HEK293 (cell line): ENCODE results near the gene LCORL.

Source experiments
- CTCF ChIA-PET: fragments of 350-600 bp; formaldehyde crosslinking; extraction: SDS; loops from one replicate; lab custom pipeline; 2021; ENCODE audit warnings: antibody characterized with exemption; lab: Yijun Ruan, JAX
- POLR2A ChIA-PET: fragments of 300-600 bp; formaldehyde crosslinking; extraction: SDS; loops from one replicate; lab custom pipeline; 2020; ENCODE audit warnings: antibody characterized with exemption, inconsistent platforms; lab: Yijun Ruan, JAX
- H3K27ac ChIP-seq: fragments of 200-500 bp; sonication (Bioruptor generic); 2 replicates; pipeline ENCODE4 v1.5.1; 2014; ENCODE audit warnings: low read depth, low read length, control low read depth, inconsistent platforms; ENCODE audit errors: extremely low read depth
- H3K36me3 ChIP-seq, 2 experiments: fragments of 200-500 bp in 1 of 2; sonication (Bioruptor generic) in 1 of 2; 1 replicate in 1 of 2; 2 replicates in 1 of 2; pipeline ENCODE4 v1.5.1; 2014 to 2017; ENCODE audit warnings: inconsistent platforms in 2 of 2, low read length in 2 of 2; ENCODE audit not compliant: control insufficient read depth in 2 of 2, insufficient read depth in 1 of 2
- H3K4me1 ChIP-seq: fragments of 200-500 bp; sonication (Bioruptor generic); 2 replicates; pipeline ENCODE4 v1.5.1; 2014; ENCODE audit warnings: mild to moderate bottlenecking, low read length, inconsistent platforms; ENCODE audit not compliant: control insufficient read depth, insufficient read depth
- H3K4me3 ChIP-seq: 2 replicates; pipeline ENCODE4 v1.5.1; 2011; ENCODE audit warnings: low read depth, mild to moderate bottlenecking, control low read depth, low read length, moderate library complexity
- H3K9me3 ChIP-seq: fragments of 200-500 bp; sonication (Bioruptor generic); 2 replicates; pipeline ENCODE4 v1.5.1; 2014; ENCODE audit warnings: low read depth, low read length, inconsistent platforms; ENCODE audit not compliant: control insufficient read depth, insufficient read depth
- FEZF1 ChIP-seq: fragments of 450-650 bp; formaldehyde crosslinking; IDR thresholded peaks from 2 replicates; pipeline ENCODE4 v1.5.1; 2016; ENCODE audit warnings: missing biosample characterization, missing genetic modification characterization
- GLIS1 ChIP-seq: fragments of 450-650 bp; formaldehyde crosslinking; IDR thresholded peaks from 2 replicates; pipeline ENCODE4 v1.5.1; 2016; ENCODE audit warnings: missing biosample characterization, missing genetic modification characterization
- KLF16 ChIP-seq: fragments of 450-650 bp; formaldehyde crosslinking; IDR thresholded peaks from 2 replicates; pipeline ENCODE4 v1.5.1; 2017; ENCODE audit warnings: missing biosample characterization, missing genetic modification characterization
- KLF8 ChIP-seq: fragments of 450-650 bp; formaldehyde crosslinking; IDR thresholded peaks from 2 replicates; pipeline ENCODE4 v1.5.1; 2016; ENCODE audit warnings: missing biosample characterization, missing genetic modification characterization
- PRDM1 ChIP-seq: fragments of 450-650 bp; formaldehyde crosslinking; IDR thresholded peaks from 2 replicates; pipeline ENCODE4; 2016; ENCODE audit warnings: missing biosample characterization, missing genetic modification characterization
- SP2 ChIP-seq: fragments of 450-650 bp; formaldehyde crosslinking; IDR thresholded peaks from 2 replicates; pipeline ENCODE4 v1.5.1; 2016; ENCODE audit warnings: missing biosample characterization, missing genetic modification characterization
- SP7 ChIP-seq: fragments of 450-650 bp; formaldehyde crosslinking; IDR thresholded peaks from 2 replicates; pipeline ENCODE4 v1.5.1; 2016; ENCODE audit warnings: missing biosample characterization, missing genetic modification characterization
- ZNF121 ChIP-seq: fragments of 450-650 bp; formaldehyde crosslinking; IDR thresholded peaks from 2 replicates; pipeline ENCODE4 v1.5.1; 2016; ENCODE audit warnings: missing biosample characterization, missing genetic modification characterization
- ZNF202 ChIP-seq: fragments of 450-650 bp; formaldehyde crosslinking; IDR thresholded peaks from 2 replicates; pipeline ENCODE4 v1.5.1; 2016; ENCODE audit warnings: missing biosample characterization, missing genetic modification characterization, borderline replicate concordance
- ZNF239 ChIP-seq: fragments of 450-650 bp; formaldehyde crosslinking; IDR thresholded peaks from 2 replicates; pipeline ENCODE4 v1.5.1; 2016; ENCODE audit warnings: missing biosample characterization, missing genetic modification characterization
- ZNF302 ChIP-seq: fragments of 450-650 bp; formaldehyde crosslinking; IDR thresholded peaks from 2 replicates; pipeline ENCODE4 v1.5.1; 2016; ENCODE audit warnings: missing biosample characterization, missing genetic modification characterization, low read depth
- ZNF548 ChIP-seq: fragments of 450-650 bp; formaldehyde crosslinking; IDR thresholded peaks from 2 replicates; pipeline ENCODE4 v1.5.1; 2016; ENCODE audit warnings: missing biosample characterization, missing genetic modification characterization
- ZNF571 ChIP-seq: fragments of 450-650 bp; formaldehyde crosslinking; IDR thresholded peaks from 2 replicates; pipeline ENCODE4 v1.5.0; 2017; ENCODE audit warnings: missing biosample characterization, missing genetic modification characterization
- ZXDB ChIP-seq: fragments of 450-650 bp; formaldehyde crosslinking; IDR thresholded peaks from 2 replicates; pipeline ENCODE4 v1.5.1; 2016; ENCODE audit warnings: missing biosample characterization, missing genetic modification characterization
- TF ChIP-seq, protein P1 (sequence below): fragments of 450-650 bp; formaldehyde crosslinking; IDR thresholded peaks from 2 replicates; pipeline ENCODE4 v1.5.1; 2016; ENCODE audit warnings: missing biosample characterization, missing genetic modification characterization
- TF ChIP-seq, protein P2 (sequence below): fragments of 450-650 bp; formaldehyde crosslinking; conservative IDR thresholded peaks from 2 replicates; pipeline ENCODE4 v1.5.1; 2016; ENCODE audit warnings: low read depth, missing biosample characterization, missing genetic modification characterization
- TF ChIP-seq, protein P3 (sequence below): fragments of 450-650 bp; formaldehyde crosslinking; IDR thresholded peaks from 2 replicates; pipeline ENCODE4 v1.5.1; 2016; ENCODE audit warnings: missing biosample characterization, missing genetic modification characterization

The LCORL gene

DNA sequence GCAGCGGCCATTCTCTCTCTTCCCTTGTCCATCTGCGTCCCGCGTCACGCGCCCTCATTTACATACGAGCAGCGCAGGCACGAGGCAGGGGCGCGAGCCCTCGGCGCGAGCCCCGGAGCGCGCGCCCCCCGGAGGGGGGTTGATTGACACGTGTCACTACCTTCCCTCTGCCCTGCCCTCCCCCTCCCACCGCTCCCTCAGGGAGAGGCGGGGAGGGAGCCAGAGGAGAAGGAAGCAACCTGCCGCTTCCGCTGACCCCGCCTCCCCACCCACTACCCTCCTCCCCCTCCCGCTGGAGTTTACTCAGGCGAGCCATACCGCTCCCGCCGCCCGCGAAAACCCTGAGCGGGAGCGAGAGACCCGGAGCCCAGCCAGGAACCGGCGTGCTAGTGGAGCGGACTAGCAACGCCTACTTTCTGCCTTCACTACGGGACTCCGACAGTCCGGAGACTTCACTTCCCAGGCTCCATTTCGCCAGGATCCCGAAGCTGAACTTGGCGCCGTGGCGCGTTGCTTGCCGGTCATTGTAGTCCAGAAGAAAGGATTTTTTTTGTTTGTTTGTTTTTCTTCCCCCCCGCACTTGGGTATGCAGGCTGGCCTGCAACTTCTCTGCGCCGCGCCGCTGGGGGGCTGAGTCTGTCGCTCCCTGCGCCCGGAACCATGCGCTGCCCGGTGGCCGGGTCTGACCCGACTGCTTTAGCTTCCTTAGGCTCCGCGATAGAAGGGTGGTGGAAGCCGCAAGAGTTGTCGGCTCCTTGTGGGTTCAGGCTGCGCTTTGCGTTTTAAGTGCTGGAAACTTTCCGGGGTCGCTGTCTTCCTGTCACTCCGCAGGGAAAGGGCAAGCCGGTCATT lies at the start of gene LCORL (continued):
- TF ChIP-seq PRDM1 (tag by site-specific recombination): peak; percentile 68; the same call in 1 of the 2 replicates
- TF ChIP-seq ZNF239 (tag by site-specific recombination): no peak
- TF ChIP-seq ZNF202 (tag by site-specific recombination): no peak
- TF ChIP-seq ZNF548 (tag by site-specific recombination): no peak
- no peak for TF ChIP-seq FEZF1 (tag by site-specific recombination)
- TF ChIP-seq KLF8 (tag by site-specific recombination): peak; percentile 76
- TF ChIP-seq SP7: 0 out of 2 replicates have a peak, but pooled peaks have one; percentile 27
- TF ChIP-seq, protein P1, sequence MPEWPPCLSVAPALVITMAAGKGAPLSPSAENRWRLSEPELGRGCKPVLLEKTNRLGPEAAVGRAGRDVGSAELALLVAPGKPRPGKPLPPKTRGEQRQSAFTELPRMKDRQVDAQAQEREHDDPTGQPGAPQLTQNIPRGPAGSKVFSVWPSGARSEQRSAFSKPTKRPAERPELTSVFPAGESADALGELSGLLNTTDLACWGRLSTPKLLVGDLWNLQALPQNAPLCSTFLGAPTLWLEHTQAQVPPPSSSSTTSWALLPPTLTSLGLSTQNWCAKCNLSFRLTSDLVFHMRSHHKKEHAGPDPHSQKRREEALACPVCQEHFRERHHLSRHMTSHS (tag by site-specific recombination): no peak
- TF ChIP-seq SP2 (tag by site-specific recombination): peak; percentile 87
- peak; percentile 43; the same call in 1 of the 2 replicates for TF ChIP-seq ZXDB (tag by site-specific recombination)
- TF ChIP-seq GLIS1 (tag by site-specific recombination): peak; percentile 99
- TF ChIP-seq, protein P2, sequence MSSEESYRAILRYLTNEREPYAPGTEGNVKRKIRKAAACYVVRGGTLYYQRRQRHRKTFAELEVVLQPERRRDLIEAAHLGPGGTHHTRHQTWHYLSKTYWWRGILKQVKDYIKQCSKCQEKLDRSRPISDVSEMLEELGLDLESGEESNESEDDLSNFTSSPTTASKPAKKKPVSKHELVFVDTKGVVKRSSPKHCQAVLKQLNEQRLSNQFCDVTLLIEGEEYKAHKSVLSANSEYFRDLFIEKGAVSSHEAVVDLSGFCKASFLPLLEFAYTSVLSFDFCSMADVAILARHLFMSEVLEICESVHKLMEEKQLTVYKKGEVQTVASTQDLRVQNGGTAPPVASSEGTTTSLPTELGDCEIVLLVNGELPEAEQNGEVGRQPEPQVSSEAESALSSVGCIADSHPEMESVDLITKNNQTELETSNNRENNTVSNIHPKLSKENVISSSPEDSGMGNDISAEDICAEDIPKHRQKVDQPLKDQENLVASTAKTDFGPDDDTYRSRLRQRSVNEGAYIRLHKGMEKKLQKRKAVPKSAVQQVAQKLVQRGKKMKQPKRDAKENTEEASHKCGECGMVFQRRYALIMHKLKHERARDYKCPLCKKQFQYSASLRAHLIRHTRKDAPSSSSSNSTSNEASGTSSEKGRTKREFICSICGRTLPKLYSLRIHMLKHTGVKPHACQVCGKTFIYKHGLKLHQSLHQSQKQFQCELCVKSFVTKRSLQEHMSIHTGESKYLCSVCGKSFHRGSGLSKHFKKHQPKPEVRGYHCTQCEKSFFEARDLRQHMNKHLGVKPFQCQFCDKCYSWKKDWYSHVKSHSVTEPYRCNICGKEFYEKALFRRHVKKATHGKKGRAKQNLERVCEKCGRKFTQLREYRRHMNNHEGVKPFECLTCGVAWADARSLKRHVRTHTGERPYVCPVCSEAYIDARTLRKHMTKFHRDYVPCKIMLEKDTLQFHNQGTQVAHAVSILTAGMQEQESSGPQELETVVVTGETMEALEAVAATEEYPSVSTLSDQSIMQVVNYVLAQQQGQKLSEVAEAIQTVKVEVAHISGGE (tag by site-specific recombination): peak; percentile 59
- TF ChIP-seq KLF16: no peak
- TF ChIP-seq ZNF571: no peak
- TF ChIP-seq, all 188 proteins: peak for 43

DNA sequence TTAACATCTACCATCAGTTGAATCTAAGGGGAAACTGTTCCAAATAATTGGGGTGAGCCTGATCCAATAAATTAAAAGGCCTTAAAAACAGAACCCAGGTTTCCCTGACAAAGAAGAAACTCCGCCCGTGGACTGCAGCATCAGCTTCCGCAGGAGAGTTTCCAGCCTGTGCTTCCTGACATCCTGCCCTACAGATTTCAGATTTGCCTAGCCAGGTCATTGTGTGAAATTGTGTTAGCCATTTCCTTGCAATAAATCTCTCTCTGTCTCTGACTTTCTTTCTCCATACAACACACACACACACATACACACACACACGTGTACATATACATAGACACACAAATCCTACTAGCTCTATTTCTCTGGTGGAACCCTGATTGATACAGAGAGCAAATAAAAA lies 48.3 kb upstream of the LCORL start:
- Histone ChIP-seq H3K36me3 (no peaks in the 10 kb centered on the region), H3K9me3 (no peaks in the 10 kb centered on the region), H3K4me1 (no peaks in the 10 kb centered on the region), H3K27ac (no peak overlapping the region), H3K4me3 (no peak overlapping the region)
- ChIA-PET CTCF (no interaction called here), POLR2A (no interaction called here)
- TF ChIP-seq, protein P3, sequence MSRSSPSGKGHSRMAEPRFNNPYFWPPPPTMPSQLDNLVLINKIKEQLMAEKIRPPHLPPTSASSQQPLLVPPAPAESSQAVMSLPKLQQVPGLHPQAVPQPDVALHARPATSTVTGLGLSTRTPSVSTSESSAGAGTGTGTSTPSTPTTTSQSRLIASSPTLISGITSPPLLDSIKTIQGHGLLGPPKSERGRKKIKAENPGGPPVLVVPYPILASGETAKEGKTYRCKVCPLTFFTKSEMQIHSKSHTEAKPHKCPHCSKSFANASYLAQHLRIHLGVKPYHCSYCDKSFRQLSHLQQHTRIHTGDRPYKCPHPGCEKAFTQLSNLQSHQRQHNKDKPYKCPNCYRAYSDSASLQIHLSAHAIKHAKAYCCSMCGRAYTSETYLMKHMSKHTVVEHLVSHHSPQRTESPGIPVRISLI (tag by site-specific recombination): no peak
- no peak for TF ChIP-seq PRDM1 (tag by site-specific recombination)

DNA sequence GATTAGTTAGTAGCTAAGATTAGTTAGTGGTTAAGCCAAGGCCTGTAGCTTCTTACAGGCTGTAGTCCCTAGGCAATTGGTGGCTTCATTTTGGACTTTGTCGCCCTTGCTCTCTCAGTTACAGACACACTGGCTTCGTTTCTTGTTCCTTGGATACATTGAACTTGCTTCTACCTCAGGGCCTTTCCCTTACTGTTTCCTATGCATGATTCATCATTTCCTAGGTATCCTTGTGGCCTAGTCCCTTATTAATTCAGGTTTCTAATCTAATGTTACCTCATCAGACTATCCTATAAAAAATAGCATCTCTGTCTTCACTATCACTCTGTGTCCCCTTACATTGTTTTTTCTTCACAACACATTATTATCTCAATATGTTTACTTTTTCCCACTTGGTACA lies 45.5 kb upstream of the LCORL start:
- no peak overlapping the region for H3K27ac ChIP-seq
- TF ChIP-seq ZNF302 (no peak), ZNF121 (tag by site-specific recombination) (no peak), ZNF239 (tag by site-specific recombination) (no peak)
- H3K4me3 ChIP-seq: no peak overlapping the region
- H3K36me3 ChIP-seq: no peaks in the 10 kb centered on the region
- CTCF ChIA-PET: no interaction called here
- POLR2A ChIA-PET: no interaction called here
- H3K9me3 ChIP-seq: no peaks in the 10 kb centered on the region
- H3K4me1 ChIP-seq: no peaks in the 10 kb centered on the region
